Fibroblast of the conjunctiva (primary cell): ENCODE data around the gene MEMO1.
A peak's percentile ranks its signal among the peaks of the same experiment; 100 is the strongest.
"Not testable (repeated sequence)": the region's sequence is repeated elsewhere in the genome, so short reads cannot be mapped to it uniquely, and the experiment has no call there.

Source experiments
- DNase-seq: peaks from one replicate; pipeline ENCODE4 v3.0.0-alpha.2; 2010; ENCODE audit warnings: low read depth

Gene MEMO1

DNA sequence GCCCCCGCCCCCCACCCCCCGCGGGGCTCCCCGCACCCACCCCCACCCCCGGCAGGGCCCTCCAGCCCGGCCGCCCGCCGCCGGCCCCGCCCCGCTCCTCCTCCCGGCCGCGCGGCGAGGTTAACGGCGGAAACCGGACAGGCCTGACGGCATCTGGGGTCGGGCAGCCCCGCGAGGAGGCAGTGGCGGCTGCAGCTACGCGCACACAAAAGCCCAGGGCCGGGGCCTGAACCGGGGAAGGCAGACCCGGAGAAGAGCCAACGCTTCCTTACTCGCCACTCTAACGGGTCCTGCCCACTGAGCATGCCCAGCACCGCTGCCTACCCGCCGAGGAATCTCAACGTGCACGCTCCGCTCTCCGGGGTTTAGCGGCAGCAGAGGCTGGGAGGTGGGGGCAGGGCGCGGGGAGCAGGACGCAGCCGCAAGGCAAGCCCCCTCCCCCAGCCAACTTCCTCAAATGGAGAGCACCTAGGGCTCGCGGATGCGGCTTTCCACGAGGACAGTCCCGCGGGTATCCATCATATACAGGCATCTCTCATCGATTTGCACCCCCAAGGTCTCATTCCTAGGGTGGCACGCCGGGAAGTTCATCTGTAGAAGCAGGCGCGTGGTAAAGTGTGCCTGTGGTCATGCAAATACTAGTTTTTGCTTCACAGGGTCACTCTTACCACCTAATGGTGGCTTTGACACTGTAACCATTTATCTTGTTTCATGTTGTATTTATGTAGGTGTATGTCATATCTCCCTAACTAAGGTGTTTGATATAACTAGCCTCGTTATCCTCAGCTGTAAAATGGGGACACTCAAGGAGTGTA is at the start of gene MEMO1:
TSS of gene MEMO1 (minus strand) at position 339 of the 815 bp plus-strand sequence. CDS start 761 bp downstream, outside the sequence.
- peak; percentile 88 for DNase-seq

DNA sequence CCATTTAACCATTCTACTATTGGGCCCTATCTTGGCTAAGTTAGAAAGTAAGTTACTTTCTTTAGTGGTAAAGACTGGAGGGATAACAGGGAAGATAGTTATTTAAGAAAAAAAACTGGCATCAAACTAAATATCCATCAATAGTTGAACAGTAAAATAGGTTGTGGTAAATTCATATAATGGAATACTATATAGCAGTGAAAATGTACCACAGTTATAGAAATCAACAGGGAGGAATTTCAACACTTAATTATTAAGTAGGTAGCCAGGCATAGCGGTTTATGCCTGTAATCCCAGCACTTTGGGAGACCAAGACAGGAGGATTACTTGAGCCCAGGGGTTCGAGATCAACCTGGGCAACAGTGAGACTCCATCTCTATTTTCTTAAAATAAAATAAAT is 49.5 kb upstream of the MEMO1 start:
- no peak for DNase-seq

DNA sequence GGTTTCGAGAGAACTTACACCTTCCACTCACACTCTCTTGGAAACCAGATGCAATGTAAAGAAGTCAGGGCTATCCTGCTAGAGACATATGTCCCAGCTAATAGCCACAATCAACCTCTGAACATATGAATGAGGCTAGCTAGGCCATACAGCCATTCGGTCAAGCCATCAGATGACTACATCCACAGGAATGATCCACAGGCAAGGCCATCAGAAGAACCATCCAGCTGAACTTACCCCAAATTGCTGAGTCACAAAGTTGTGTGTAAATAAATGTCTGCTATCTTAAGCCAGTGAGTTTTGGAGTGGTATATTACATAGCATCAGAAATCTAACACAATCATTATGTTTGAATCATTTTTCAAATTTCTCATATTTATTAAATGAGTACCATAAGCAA is 47.3 kb upstream of the MEMO1 start:
- no peak for DNase-seq

DNA sequence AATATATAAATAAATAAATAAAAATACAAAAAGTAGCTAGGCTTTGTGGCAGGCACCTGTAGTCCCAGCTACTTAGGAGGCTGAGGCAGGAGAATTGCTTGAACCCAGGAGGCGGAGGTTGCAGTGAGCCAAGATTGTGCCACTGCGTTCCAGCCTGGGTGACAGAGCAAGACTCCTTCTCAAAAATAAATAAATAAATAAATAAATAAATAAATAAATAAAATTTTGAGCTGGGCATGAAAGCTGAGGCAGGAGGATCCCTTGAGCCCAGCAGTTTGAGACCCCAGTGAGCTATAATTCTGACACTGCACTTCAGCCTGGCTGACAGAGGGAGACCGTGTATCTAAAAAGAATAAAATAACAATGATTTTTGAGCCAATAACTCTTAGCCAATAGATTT is 43.8 kb upstream of the MEMO1 start:
- DNase-seq, result not testable (repeated sequence)

DNA sequence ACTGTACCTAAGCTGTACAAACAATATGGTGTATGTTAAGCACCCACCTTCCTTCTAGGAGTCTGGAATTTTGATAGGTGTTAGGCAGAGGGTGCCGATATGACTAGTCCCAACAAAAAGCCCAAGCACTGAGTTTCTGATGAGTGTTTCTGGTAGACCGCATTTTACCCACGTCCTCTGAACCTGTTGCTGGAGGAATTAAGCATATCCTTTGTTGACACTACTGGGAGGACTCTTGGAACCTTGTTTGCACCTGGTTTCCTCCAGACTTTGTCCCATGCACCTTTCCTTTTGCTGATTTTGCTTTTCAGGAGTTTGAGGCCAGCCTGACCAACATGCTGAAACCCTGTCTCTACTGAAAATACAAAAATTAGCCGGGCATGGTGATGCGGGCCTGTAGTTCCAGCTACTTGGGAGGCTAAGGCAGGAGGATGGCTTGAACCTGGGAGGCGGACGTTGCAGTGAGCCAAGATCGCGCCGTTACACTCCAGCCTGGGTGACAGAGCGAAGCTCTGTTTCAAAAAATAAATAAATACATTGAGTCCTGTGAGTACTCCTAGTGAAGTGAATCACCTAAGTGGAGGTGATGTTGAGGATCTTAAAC is 41.1 kb upstream of the MEMO1 start:
- no peak for DNase-seq

DNA sequence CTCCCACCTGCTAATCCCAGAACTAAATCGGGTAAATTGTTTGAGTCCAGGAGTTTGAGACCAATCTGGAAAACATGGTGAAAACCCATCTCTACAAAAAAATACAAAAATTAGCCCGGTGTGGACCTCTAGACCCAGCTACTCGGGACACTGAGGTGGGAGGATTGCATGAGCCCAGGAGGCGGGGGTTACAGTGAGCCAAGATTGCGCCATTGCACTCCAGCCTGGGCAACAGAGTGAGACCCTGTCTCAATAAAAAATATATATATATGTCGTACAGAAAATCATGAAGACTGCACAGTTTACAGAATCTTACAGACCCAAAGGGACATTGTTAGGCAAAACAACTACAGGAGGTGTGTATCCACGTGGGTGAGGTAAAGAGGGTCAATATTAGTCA is 32.8 kb upstream of the MEMO1 start:
- no peak for DNase-seq

DNA sequence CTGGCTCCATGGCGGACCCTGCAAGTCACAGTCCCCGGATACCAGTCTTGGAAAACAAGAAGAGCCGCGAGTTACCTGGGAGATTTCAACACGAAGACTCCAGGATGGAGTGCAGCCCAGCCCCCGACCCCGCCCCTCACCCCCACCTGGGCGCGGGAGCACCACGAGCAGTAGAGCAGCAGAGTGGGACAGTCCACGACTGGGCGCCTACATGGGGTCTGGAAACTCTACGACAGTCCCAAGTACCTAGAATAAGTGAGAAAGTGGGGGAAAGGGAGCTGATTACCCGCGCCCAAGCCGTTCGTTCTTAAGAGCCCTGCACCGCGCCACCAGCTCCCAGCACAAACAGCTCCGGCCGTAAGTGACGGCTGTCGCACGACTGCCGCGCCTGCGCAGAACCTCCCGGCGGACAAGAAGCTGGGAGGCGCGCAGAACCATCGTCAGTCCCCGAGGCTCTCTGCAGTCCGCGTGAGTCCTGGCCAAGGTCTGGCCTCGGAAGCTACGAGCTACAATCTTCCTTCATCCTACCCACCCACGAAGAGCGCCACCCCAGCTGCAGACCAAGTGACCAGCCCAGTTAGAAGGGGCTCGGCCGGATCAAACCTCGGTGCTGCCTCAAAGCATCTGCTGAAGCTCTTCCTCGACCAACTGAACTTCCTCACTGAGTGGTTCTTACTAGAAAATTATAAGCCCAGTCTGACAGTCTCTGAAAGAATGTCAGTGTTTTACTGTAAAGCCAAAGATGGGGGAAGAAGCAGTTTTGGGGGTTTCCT is 28.8 kb upstream of the MEMO1 start, which contains the start of gene DPY30:
TSS of gene DPY30 (minus strand) at position 359 of the 773 bp plus-strand sequence. CDS start at position 10, 349 bp downstream.
- peak; percentile 91 for DNase-seq

DNA sequence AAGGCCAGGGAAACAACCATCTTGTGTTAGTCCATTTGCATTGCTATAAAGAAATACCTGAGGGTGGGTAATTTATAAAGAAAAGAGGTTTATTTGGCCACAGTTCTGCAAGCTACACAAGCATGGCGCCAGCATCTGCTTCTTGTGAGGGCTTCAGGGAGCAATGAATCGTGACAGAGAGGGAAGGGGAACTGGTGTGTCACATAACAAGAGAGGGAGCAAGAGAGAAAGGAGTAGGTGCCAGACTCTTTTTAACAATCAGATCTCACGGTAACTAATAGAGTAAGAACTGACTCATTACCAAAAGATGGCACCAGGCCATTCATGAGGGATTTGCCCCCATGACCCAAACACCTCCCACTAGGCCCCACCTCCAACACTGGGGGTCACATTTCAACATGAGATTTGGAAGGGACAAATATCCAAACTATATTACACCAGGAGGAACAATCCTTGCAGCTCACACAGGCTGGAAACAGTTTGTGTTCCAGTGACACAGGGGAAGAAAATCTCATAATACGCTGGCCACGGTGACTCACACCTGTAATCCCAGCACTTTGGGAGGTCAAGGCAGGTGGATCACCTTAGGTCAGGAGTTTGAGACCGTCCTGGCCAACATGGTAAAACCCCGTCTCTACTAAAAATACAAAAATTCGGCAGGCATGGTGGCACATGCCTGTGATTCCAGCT is 23.5 kb upstream of the MEMO1 start:
- DNase-seq, result not testable (repeated sequence)

DNA sequence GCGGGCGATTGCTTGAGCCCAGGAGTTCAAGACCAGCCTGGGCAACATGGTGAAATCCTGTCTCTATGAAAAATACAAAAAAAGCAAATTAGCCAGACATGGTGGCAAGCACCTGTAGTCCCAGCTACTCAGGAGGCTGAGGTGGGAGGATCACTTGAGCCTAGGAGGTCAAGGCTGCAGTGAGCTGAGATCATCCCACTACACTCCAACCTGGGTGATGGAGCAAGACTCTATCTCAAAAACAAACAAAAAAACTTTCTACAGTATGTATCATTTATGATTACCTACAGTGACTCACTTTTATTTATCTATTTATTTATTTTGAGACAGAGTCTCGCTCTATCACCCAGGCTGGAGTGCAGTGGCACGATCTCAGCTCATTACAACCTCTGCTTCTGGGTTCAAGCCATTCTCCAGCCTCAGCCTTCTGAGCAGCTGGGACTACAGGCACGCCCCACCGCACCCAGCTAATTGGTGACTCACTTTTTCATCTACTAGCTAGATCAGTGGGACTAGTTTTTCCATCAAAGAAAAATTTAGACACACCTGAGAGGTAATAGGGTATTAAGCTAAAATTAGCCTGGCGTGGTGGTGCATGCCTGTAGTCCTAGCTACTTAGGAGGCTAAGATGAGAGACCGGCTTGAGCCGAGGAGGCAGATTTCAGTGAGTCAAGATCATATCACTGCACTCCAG is 8.1 kb upstream of the MEMO1 start:
- not testable (repeated sequence) for DNase-seq

DNA sequence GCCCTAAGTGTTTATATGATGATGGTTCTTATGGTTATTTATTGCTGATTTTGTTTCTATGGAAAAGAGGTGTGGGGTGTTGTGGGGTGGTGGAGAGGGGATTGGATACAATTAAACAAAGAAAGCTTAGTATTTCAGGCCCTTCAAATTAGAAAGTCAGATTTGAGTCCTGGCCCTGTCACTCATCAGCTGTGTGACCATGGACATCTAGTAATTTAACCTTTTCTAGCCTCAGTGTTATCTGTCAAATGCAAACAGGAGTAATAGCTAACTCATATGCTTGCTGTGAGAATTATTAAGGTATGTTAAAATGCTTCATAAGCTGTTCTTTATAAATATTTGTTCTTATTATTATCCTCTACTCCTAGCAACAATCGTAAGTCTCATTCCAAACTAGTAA is 2.1 kb upstream of the MEMO1 start:
- no peak for DNase-seq

DNA sequence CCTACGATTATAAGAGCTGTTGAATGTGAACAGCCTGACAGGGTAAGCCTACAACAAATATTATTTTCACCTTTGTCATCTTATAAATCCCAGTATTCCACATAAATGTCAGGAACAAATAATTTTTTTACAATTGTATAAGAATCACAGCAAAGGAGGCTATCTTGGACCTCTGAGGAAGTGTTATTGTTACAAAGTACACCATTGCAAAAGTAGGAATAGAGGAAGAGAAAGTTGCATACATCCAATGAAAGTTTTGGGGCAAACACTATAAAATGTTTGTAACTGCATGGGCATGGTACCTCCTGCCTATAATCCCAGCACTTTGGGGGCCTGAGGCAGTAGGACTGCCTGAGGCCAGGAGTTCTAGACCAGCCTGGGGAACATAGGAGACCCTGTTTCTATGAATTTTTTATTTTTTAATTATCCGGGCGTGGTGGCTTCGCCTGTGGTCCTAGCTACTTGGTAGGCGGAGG is 715 bp upstream of the MEMO1 start:
- DNase-seq, result no peak

DNA sequence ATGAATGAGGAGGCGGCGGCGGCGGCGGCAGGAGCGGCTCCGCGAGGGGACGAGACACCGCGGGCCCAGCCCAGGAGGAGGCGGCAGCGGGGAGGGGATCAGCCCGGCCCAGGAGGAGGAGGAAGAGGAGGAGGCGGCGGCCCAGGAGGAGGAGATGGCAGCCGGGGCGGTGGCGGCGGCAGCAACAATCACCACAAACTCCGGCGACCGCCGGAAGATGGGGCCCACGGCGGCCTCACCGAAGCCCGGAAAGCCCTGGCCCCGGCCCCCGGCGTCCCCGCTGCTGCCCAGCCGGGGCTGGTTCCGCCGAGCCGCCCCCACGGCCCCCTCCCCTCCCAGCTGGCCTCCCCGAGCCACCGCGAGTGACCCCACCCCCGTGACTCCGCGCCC is 533 bp downstream of the MEMO1 start:
- peak; percentile 17 for DNase-seq

DNA sequence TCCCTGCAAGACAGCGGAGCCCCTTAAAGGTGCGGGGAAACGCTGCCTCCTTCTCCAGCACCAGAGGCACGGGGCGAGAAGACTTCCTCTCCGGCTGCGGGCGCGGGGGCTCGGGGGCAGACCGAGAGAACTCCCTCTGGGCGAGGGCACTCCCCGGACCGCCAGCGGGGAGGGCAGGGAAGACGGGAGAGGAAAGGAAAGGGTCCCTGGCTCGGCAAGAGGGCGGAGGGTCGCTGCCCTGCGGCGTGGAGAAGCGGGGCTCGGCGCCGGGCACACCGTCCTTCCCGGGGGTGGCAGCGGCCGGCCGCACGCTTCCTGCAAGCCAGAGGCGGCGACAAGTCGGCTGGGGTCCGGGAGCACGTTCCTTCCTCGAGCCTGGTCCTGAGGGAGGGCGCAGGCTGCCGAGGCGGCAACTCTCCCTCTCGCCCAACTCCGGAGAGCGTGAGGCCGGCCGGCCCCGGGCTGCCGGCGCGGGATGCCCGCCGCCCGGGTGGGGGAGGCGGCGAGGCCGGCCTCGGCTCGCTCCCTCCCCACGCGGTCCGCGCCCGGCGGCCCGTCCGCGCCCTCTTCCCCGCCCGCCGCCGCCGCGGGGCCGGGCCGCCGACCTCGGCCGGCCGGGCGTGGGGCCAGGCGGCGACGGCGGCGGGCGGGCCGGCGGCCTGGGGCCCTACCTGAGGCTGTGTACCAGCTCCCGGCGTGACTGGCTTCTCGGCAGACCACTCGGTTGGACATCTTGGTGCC is 1.1 kb downstream of the MEMO1 start:
- DNase-seq, result no peak

DNA sequence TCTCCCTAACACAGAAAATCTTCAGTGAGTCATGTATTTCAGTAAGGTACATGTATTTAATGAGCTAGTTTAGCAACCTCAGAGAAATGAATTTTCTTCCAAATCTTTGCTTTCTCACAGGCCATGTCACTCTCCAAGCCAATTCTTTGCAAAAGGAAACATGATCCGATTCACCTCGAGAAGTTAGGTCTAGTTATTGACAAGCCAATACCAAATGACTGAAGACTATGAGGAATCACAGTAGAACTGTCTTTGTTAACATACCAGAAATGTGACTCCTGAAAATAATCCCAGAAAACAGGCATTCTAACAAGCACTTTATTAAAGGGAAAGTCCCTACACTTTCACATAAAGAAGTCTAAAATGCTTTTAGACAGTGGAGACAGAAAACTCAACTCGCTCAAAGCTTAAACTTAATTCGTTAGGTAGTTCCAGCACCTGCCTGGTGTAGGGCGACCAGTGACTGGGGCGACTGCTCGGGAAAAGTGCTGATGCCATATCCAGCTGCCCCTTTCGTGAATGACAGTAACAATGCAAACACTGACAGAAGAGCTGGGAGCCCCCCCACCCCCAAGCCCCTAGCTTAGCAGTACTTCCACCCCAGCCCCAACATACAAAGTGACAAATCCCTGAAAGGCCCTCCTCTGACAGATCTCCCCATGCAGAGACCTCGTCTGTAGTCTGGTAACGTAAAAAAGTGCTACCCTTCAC is 1.8 kb downstream of the MEMO1 start:
- no peak for DNase-seq

DNA sequence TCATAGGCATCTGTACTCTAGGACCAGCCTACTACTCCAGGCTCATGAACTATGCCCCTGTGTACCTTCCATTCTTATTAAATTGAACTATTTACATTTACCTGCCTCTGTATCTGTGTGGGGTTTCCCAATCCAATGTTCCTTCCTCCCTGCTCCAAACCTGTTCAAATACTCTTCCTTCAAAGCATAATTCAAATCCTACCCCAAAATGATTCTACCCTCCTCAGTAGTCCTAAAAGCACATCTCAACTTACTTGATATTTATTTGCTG is 3.8 kb downstream of the MEMO1 start:
- no peak for DNase-seq

DNA sequence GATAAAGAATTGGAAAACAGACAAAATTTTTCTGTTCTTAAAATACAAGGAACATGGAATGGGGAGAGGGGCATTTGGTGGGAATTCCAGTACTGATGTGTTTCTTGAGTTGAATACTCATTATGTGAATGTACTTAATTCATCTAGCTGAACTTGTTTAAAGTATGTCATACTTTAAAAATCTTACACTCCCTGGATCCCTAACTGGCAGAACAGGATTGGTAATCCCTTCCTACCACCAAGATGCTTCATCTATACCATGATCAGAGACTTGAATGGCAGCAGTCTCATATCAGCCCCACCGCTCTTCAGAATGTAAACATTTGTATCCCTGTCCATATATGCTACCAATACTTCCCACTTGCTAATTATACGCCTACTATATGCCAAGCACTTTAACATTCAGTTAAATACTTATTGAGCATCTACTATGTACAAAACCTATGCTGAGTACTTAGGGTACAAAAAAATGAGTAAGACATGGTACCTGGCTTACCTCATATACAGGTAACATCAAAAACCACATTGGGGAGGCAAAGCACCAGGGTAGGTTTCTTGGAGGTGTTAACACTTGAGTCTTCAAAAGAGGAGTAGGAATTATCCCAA is 5.3 kb downstream of the MEMO1 start:
- DNase-seq, result no peak

DNA sequence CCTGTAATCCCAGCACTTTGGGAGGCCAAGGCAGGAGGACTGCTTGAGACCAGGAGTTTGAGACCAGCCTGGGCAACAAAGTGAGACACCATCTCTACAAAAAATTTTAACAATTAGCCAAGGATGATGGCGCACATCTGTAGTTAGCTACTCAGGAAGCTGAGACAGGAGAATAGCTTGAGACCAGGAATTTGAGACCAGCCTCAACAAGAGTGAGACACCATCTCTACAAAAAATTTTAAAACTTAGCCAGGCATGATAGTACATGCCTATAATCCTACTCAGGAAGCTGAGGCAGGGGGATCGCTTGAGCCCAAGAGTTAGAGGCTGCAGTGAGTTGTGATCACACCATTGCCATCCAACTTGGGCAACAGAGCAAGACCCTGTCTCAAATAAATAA is 7.0 kb downstream of the MEMO1 start:
- DNase-seq, result no peak

DNA sequence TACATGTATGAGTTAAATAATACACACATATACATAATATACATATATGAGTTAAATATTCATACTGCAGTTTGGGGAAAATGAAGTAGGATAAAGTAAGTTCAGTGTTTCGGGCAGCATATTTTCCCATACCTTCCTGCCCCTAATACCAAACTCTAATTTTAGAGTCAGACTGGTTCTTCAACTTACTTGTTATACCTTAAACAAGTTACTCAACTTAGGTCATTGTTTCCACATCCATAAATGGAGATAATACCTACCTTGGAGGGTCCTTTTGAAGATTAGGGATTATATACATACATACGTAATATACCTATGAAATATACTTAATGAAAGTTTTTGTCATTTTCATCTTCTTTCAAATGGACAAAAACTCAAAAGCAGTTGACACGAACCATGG is 8.4 kb downstream of the MEMO1 start:
- no peak for DNase-seq

DNA sequence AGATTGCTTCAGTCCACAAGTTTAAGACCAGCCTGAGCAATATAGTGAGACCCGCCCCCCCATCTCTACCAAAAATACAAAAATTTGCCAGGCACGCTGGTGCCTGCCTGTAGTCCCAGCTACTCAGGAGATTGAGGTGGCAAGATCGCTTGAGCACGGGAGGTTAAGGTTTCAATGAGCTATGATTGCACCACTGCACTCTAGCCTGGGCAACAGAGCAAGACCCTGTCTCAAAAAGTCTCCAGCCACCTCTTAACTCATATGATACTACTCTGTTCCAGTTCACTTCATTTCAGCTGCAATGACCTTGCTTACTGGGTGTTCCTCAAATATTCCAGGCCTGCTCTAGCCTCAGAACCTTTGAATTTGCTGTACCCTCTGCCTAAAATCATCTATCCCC is 11.4 kb downstream of the MEMO1 start:
- no peak for DNase-seq
